Choroid plexus epithelial cell (primary cell): ENCODE results near the gene ATP1A1.
A peak's percentile ranks its signal among the peaks of the same experiment; 100 is the strongest.

Source experiments
- DNase-seq: peaks from one replicate; pipeline ENCODE4 v3.0.0-alpha.2; 2010; ENCODE audit warnings: low read depth
- H3K4me3 ChIP-seq: 2 replicates; pipeline ENCODE4 v1.5.1; 2011; ENCODE audit warnings: low read depth, mild to moderate bottlenecking, control low read depth, low read length, moderate library complexity
- CTCF ChIP-seq: conservative IDR thresholded peaks from 2 replicates; pipeline ENCODE4 v1.5.1; 2011; ENCODE audit warnings: low read depth, mild to moderate bottlenecking, control low read depth, inconsistent platforms, low read length, moderate library complexity

The ATP1A1 gene

GRCh38 chr1:116445534-116445933 is 72.5 kb downstream of the ATP1A1 start:
- DNase-seq: no peak
- TF ChIP-seq CTCF: no peak

DNA sequence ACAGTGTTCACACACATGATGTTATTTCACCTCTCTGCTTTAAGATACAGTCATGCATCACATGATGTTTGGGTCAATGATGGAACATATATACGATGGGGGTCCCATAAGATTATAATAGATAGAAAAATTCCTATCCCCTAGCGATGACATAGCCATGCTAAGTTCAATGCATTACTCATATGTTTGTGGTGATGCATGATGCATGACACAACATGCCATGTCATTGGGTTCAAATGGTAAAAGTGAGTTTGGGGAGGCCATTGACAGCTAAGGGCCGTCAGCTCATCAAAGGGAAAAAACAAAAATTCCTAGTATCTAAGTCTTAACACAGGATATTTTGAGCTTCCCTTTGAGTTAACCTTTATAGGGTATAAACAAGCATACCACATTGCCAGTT is 73.6 kb downstream of the ATP1A1 start:
- H3K4me3 ChIP-seq: no peak overlapping the region
- no peak for DNase-seq
- no peak for TF ChIP-seq CTCF

More at GRCh38 chr1:116445534-116445933, 72.5 kb downstream of the ATP1A1 start:
- H3K4me3 ChIP-seq: no peak overlapping the region

DNA sequence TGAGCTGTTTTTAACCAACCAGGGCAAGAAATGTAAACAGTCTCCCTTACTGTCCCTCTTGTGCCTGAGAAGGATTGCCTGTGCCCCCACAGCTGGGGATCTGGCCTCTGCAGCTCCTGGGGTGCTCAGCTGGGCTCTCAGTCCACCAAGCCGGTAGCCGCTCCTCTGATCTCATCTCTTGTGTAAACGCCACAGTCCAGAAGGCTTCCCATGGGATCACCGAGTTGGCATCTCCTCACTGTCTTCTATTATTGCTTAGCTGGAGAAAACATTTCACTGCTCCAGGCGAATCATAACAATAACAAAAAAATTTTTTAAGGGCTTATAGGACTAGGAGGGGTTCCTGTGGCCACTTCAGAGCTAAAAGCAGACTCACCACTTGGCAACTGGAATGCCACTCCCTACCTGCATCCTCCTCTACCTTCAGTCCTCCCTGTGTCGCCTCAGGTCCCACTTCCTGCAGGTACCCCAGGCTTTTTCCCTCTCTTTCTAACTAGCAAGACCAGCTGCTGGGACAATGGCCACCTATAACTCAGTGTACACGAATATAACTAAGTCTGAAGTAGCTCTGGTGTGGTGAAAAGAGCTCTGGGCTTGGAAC is 75.8 kb downstream of the ATP1A1 start:
- TF ChIP-seq CTCF: no peak
- DNase-seq: peak; percentile 41
- no peak overlapping the region for H3K4me3 ChIP-seq

- TF ChIP-seq CTCF: no peak
- no peak for DNase-seq
- no peak overlapping the region for H3K4me3 ChIP-seq
Measured at GRCh38 chr1:116449578-116449977, 76.5 kb downstream of the ATP1A1 start.

DNA sequence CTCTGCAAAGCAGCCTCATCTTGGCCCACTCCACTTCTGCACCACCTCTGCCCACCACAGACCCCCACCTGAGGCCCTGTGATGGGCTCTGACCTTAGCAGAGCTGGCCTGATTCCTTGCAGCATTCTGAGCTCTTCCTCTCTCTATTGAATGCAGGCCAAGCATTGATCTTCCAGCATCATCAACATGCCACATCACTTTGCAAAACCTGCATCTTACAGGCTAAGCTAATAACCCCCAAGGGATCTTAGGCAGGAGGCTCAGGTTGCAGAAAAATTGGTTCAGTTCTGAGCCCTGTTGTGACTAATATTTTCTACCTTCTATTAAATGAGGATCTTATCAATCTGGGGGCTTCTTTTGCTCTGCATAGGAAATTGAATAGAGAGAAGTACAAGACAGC is 78.7 kb downstream of the ATP1A1 start:
- H3K4me3 ChIP-seq: no peak overlapping the region
- DNase-seq: no peak
- TF ChIP-seq CTCF: no peak

DNA sequence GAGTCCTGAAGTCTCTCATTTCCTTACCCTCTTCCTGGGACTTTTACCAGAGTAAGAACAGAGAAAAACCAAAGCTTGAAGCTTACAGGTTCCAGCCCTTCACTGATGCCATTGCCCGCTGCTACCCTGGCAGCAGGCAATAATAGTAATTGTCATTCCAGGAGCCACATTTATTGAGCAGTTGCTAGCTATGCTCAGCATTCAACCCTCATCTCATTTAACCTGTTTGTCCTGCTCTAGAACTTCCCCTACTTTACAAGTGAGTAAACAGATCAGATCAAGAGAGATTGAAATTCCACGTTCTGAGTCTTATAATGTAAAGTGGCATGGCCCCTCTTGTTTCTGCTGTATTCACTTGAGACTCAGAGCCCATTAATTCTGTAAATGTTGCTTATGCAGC is 80.4 kb downstream of the ATP1A1 start:
- TF ChIP-seq CTCF: no peak
- no peak overlapping the region for H3K4me3 ChIP-seq
- DNase-seq: no peak

GRCh38 chr1:116453906-116454305 is 80.9 kb downstream of the ATP1A1 start:
- no peak for TF ChIP-seq CTCF
- H3K4me3 ChIP-seq: no peak overlapping the region
- no peak for DNase-seq
